Measurements from ENCODE around the gene TBX2. TPM values are rescaled to one million over a fixed set of nuclear protein-coding genes. Genes with fewer than 3 reads are reported as not detected.

TBX2 gene
- total RNA-seq, 1 donor from 2014 or later: 9.8 TPM

- no peaks in the 10 kb centered on the region for H3K36me3 ChIP-seq
- H3K27ac ChIP-seq: peak overlapping the region; percentile 61
- peaks cover 5% of the 10 kb centered on the region for H3K4me1 ChIP-seq
- no peaks in the 10 kb centered on the region for H3K27me3 ChIP-seq
- no peak for TF ChIP-seq POLR2A (IDR thresholded peaks at IDR 0.05)
- TF ChIP-seq CTCF (IDR thresholded peaks at IDR 0.05): peak; percentile 7 to 65 (median 63)
- TF ChIP-seq POLR2AphosphoS5 (IDR thresholded peaks at IDR 0.05; ENCODE audit: insufficient read depth in 1 of 2, low read depth in 1 of 2): peak in 1 of 2 donors; percentile 14
- H3K4me3 ChIP-seq: no peak overlapping the region
- intact Hi-C loops (cut with DNase I): loop anchor here (5.0 kb wide), 1 partner anchor 388 kb away; no protein-coding TSS in a partner anchor
- no peaks in the 10 kb centered on the region for H3K9me3 ChIP-seq
- DNase-seq (ENCODE audit: extremely low spot score in 2 of 2): no peak
These were observed 9.8 kb upstream of the TBX2 start for GRCh38 chr17:61389670-61390478.

- no peak overlapping the region for H3K27ac ChIP-seq
- TF ChIP-seq POLR2AphosphoS5 (IDR thresholded peaks at IDR 0.05; ENCODE audit: insufficient read depth in 1 of 2, low read depth in 1 of 2) (no peak), POLR2A (IDR thresholded peaks at IDR 0.05) (no peak), CTCF (IDR thresholded peaks at IDR 0.05) (no peak)
- no peak for DNase-seq (ENCODE audit: extremely low spot score in 2 of 2)
- no peaks in the 10 kb centered on the region for H3K27me3 ChIP-seq
- H3K4me1 ChIP-seq: peaks cover 5% of the 10 kb centered on the region
- intact Hi-C loops (cut with DNase I): loop anchor here (5.0 kb wide), 1 partner anchor 388 kb away; no protein-coding TSS in a partner anchor
- no peak overlapping the region for H3K4me3 ChIP-seq
- no peaks in the 10 kb centered on the region for H3K9me3 ChIP-seq
- no peaks in the 10 kb centered on the region for H3K36me3 ChIP-seq
These were observed 9.2 kb upstream of the TBX2 start for GRCh38 chr17:61390479-61390791.

- TF ChIP-seq POLR2A (IDR thresholded peaks at IDR 0.05) (no peak), POLR2AphosphoS5 (IDR thresholded peaks at IDR 0.05; ENCODE audit: insufficient read depth in 1 of 2, low read depth in 1 of 2) (no peak), CTCF (IDR thresholded peaks at IDR 0.05) (no peak)
- no peaks in the 10 kb centered on the region for H3K9me3 ChIP-seq
- no peaks in the 10 kb centered on the region for H3K27me3 ChIP-seq
- H3K4me1 ChIP-seq: peaks cover 17% of the 10 kb centered on the region
- H3K4me3 ChIP-seq: no peak overlapping the region
- DNase-seq (ENCODE audit: extremely low spot score in 2 of 2): no peak
- no peak overlapping the region for H3K27ac ChIP-seq
- intact Hi-C loops (cut with DNase I): loop anchor here (5.0 kb wide), 1 partner anchor 389 kb away; no protein-coding TSS in a partner anchor
- H3K36me3 ChIP-seq: no peaks in the 10 kb centered on the region
These were observed 7.9 kb upstream of the TBX2 start for GRCh38 chr17:61391595-61392291.

GRCh38 chr17:61392679-61393078, 7.0 kb upstream of the TBX2 start:
- peaks cover 26% of the 10 kb centered on the region for H3K4me1 ChIP-seq
- H3K36me3 ChIP-seq: no peaks in the 10 kb centered on the region
- H3K9me3 ChIP-seq: no peaks in the 10 kb centered on the region
- peaks cover 4% of the 10 kb centered on the region for H3K27me3 ChIP-seq
- H3K4me3 ChIP-seq: no peak overlapping the region
- TF ChIP-seq CTCF (IDR thresholded peaks at IDR 0.05) (no peak), POLR2AphosphoS5 (IDR thresholded peaks at IDR 0.05; ENCODE audit: insufficient read depth in 1 of 2, low read depth in 1 of 2) (no peak), POLR2A (IDR thresholded peaks at IDR 0.05) (no peak)
- intact Hi-C loops (cut with DNase I): loop anchor here (5.0 kb wide), 1 partner anchor 390 kb away; no protein-coding TSS in a partner anchor
- no peak for DNase-seq (ENCODE audit: extremely low spot score in 2 of 2)
- no peak overlapping the region for H3K27ac ChIP-seq
